HG02571 (cell line): ENCODE measurements around the gene NR5A1.

Source experiments
- ATAC-seq: cut with Tn5 transposase; IDR thresholded peaks from one replicate; pipeline ENCODE4 v1.9.1; 2021; ENCODE audit warnings: mild to moderate bottlenecking, moderate library complexity; ENCODE audit not compliant: unreplicated experiment

The NR5A1 gene

GRCh38 chr9:124468061-124468740, 39.0 kb downstream of the NR5A1 start:
- no peak for ATAC-seq

- ATAC-seq: no peak
Observed at GRCh38 chr9:124467410-124468060, 39.7 kb downstream of the NR5A1 start.

- no peak for ATAC-seq
Observed at GRCh38 chr9:124465736-124466135, 41.5 kb downstream of the NR5A1 start.

- no peak for ATAC-seq
Observed at GRCh38 chr9:124462739-124463138, 44.5 kb downstream of the NR5A1 start.

GRCh38 chr9:124458441-124458840, 48.8 kb downstream of the NR5A1 start:
- ATAC-seq: no peak

- ATAC-seq: no peak
Observed at GRCh38 chr9:124457887-124458431, 49.2 kb downstream of the NR5A1 start.

- no peak for ATAC-seq
Observed at GRCh38 chr9:124457079-124457886, 49.9 kb downstream of the NR5A1 start.

GRCh38 chr9:124456341-124457078, 50.7 kb downstream of the NR5A1 start:
- no peak for ATAC-seq

- no peak for ATAC-seq
Observed at GRCh38 chr9:124455820-124456219, 51.4 kb downstream of the NR5A1 start.

GRCh38 chr9:124454791-124455443, 52.3 kb downstream of the NR5A1 start:
- no peak for ATAC-seq

- ATAC-seq: no peak
Observed at GRCh38 chr9:124454296-124454695, 52.9 kb downstream of the NR5A1 start.

GRCh38 chr9:124453586-124454191, 53.5 kb downstream of the NR5A1 start:
- ATAC-seq: no peak

GRCh38 chr9:124452841-124453585, 54.2 kb downstream of the NR5A1 start:
- no peak for ATAC-seq

GRCh38 chr9:124452326-124452725, 54.9 kb downstream of the NR5A1 start:
- no peak for ATAC-seq

GRCh38 chr9:124450931-124451661, 56.1 kb downstream of the NR5A1 start:
- no peak for ATAC-seq

- ATAC-seq: no peak
Observed at GRCh38 chr9:124450241-124450924, 56.8 kb downstream of the NR5A1 start, which contains the start of gene ADGRD2. Gene ADGRD2, plus strand, starts transcription at chr9:124450451. Its CDS starts 1,216 bp downstream, at chr9:124451667.

- no peak for ATAC-seq
Observed at GRCh38 chr9:124449381-124450151, 57.6 kb downstream of the NR5A1 start.
